Prostate gland (tissue), 2 donors: ENCODE measurements around the gene IL15RA.

Experiments used
- POLR2AphosphoS5 ChIP-seq: sonication (generic); formaldehyde crosslinking; IDR thresholded peaks from one replicate; pipeline ENCODE4 v1.6.1; 2017; ENCODE audit warnings: antibody characterized with exemption
- TF ChIP-seq, protein P1 (sequence below), 4 experiments: fragments of 200-600 bp in 2 of 4; fragments of 450-650 bp in 2 of 4; sonication (generic) in 2 of 4; IDR thresholded peaks; 1 replicate in 3 of 4; 2 replicates in 1 of 4; pipeline ENCODE4 v1.5.1; 2016 to 2019; ENCODE audit warnings: antibody characterized with exemption in 4 of 4, mild to moderate bottlenecking in 2 of 4, moderate library complexity in 2 of 4

DNA sequence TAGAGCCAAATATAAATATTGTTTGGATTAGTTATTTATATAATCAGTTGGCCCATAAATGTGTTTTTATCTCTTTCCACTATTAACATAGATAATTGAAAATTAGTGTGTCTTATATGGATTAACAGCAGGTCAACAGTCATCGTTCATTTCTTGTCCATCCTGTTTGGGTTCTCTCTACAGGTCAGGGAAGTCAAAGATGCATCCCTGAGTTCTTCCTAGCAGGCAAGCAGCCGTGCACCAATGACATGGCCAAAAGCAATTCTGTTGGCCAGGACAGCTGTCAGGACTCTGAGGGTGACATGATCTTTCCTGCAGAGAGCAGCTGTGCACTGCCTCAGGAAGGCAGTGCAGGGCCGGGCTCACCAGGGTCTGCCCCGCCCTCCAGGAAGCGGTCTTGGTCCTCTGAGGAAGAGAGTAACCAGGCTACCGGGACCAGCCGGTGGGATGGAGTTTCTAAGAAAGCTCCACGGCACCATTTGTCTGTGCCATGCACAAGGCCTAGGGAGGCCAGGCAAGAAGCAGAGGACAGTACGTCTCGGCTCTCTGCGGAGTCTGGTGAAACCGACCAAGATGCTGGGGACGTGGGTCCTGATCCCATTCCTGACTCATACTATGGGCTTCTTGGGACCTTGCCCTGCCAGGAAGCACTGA lies 71.4 kb downstream of the IL15RA start:
- no peak for TF ChIP-seq POLR2AphosphoS5
- TF ChIP-seq, protein P1, sequence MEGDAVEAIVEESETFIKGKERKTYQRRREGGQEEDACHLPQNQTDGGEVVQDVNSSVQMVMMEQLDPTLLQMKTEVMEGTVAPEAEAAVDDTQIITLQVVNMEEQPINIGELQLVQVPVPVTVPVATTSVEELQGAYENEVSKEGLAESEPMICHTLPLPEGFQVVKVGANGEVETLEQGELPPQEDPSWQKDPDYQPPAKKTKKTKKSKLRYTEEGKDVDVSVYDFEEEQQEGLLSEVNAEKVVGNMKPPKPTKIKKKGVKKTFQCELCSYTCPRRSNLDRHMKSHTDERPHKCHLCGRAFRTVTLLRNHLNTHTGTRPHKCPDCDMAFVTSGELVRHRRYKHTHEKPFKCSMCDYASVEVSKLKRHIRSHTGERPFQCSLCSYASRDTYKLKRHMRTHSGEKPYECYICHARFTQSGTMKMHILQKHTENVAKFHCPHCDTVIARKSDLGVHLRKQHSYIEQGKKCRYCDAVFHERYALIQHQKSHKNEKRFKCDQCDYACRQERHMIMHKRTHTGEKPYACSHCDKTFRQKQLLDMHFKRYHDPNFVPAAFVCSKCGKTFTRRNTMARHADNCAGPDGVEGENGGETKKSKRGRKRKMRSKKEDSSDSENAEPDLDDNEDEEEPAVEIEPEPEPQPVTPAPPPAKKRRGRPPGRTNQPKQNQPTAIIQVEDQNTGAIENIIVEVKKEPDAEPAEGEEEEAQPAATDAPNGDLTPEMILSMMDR (IDR thresholded peaks at IDR 0.05): no peak
